ENCODE measurements around the gene CSNK1E. TPM values are rescaled to one million over a fixed set of nuclear protein-coding genes. Genes with fewer than 3 reads are reported as not detected.

Gene CSNK1E
- 174 TPM for total RNA-seq

GRCh38 chr22:38317122-38317994, at the start of gene CSNK1E:
CSNK1E (minus strand) TSS chr22:38317433; CDS start chr22:38314157, 3,276 bp downstream.

GRCh38 chr22:38272373-38273134, 44.7 kb downstream of the CSNK1E start, which contains the start of gene TMEM184B:
TMEM184B (minus strand) TSS chr22:38273010; CDS start chr22:38247961, 25,049 bp downstream.

Other genes with a start within 250 kb of the CSNK1E start
- 12.6 TPM for gene SLC16A8, start 233.2 kb downstream of the CSNK1E start, total RNA-seq
- 0.16 TPM for gene BAIAP2L2, start 206.7 kb downstream of the CSNK1E start, total RNA-seq
- gene PLA2G6, start 135.6 kb downstream of the CSNK1E start, total RNA-seq: 58.6 TPM
- gene MAFF, start 115.4 kb downstream of the CSNK1E start, total RNA-seq: 28.9 TPM
- 68.2 TPM for gene TMEM184B, start 44.4 kb downstream of the CSNK1E start, total RNA-seq
- gene KCNJ4, start 137.8 kb upstream of the CSNK1E start, total RNA-seq: 0.93 TPM
- 23.1 TPM for gene KDELR3, start 150.7 kb upstream of the CSNK1E start, total RNA-seq
- 941 TPM for gene DDX17, start 188.9 kb upstream of the CSNK1E start, total RNA-seq